Fibroblast of the aortic adventitia (primary cell): ENCODE results near the gene SH3RF3. TPM values are rescaled to one million over a fixed set of nuclear protein-coding genes. Genes with fewer than 3 reads are reported as not detected.

ENCODE experiments used
- DNase-seq: peaks from one replicate; pipeline ENCODE4 v3.0.0-alpha.2; 2010; ENCODE audit warnings: low read depth
- H3K4me3 ChIP-seq: 2 replicates; pipeline ENCODE4 v1.5.1; 2011; ENCODE audit warnings: low read depth, mild to moderate bottlenecking, control low read depth, low read length, moderate library complexity
- CTCF ChIP-seq: IDR thresholded peaks from 2 replicates; pipeline ENCODE4 v1.5.1; 2011; ENCODE audit warnings: mild to moderate bottlenecking, low read length, control low read depth, inconsistent platforms; ENCODE audit not compliant: insufficient read depth
- total RNA-seq: library from RNA; depleted of rRNA; stranded (reverse); fragments of >200 nt; gene quantifications from 2 replicates; pipeline ENCODE4 v1.2.3, GENCODE V29; 2012; ENCODE audit warnings: low replicate concordance

SH3RF3 gene
- total RNA-seq, 1 donor, result 8.4 TPM

GRCh38 chr2:109266998-109267854, 138.2 kb downstream of the SH3RF3 start:
- H3K4me3 ChIP-seq, result no peak overlapping the region
- TF ChIP-seq CTCF, result no peak
- DNase-seq, result peak; percentile 35

DNA sequence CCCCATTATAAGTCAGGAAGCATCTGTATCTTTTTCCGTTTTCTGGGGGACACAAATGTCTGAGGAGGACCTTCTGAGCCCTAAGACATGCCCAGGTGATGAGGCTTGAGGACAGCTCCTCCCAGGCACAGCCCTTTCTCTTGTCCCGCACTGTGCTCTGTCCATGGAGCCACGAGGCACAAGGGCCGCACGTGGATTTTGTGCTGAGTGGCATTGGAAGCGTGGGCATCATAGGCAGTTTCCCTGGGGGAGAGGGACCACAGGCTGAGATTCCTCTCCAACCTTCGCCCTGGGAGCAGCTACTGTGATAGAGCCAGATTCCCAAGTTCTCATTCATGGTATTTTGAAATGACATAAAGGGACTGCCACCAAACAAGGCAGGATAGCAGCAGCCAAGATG, 139.9 kb downstream of the SH3RF3 start:
- no peak for DNase-seq
- TF ChIP-seq CTCF, result no peak
- no peak overlapping the region for H3K4me3 ChIP-seq

- H3K4me3 ChIP-seq, result no peak overlapping the region
- DNase-seq, result no peak
- TF ChIP-seq CTCF, result no peak
Observed at GRCh38 chr2:109269706-109270504, 140.9 kb downstream of the SH3RF3 start.

- TF ChIP-seq CTCF, result no peak
Observed at GRCh38 chr2:109270505-109271312, 141.7 kb downstream of the SH3RF3 start.

DNA sequence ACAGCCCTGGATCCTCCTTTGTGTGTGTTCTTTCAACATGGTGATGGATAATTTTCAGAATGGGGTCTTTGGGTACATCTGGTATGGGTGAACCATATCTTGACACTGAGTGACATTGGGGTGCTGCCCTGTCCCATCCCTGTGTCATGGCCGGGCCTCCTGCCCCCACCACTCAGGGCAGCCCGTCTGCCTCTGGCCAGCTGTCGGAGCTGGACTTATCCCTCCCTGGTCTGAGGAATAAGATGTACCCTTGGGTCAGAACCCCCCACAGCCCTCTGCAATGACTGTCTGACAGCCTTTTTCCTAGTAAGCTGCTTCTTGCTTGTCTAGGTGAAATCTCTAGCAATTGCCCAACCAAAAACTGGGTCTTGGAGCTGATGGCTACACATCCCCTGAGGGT, 142.9 kb downstream of the SH3RF3 start:
- DNase-seq, result no peak
- no peak for TF ChIP-seq CTCF
- H3K4me3 ChIP-seq, result no peak overlapping the region

More at GRCh38 chr2:109270505-109271312, 141.7 kb downstream of the SH3RF3 start:
- no peak overlapping the region for H3K4me3 ChIP-seq
- DNase-seq, result no peak

DNA sequence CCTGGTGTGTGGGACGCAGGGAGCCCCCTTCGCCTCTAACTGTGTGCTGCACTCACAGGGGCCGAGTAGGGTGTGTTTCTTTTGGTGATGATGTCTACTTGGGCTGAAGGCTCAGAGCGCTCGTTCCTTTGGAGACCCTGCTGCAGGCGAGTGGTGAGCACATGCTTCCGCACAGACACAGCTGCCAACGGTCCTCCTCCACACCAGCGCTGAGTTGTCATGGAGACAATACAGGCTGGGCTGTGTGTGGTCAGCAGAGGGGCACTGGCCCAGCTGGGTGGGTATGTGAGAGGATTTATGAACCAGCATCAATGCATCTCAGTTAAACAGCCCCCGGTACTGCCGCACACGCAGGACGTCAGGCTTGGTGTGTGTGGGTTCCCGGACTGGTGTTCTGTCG, 143.5 kb downstream of the SH3RF3 start:
- DNase-seq, result no peak
- no peak for TF ChIP-seq CTCF
- no peak overlapping the region for H3K4me3 ChIP-seq
